K562 (cell line): ENCODE results near the gene ZNF775. TPM values are rescaled to one million over a fixed set of nuclear protein-coding genes. Genes with fewer than 3 reads are reported as not detected.
A peak's percentile ranks its signal among the peaks of the same experiment; 100 is the strongest.

Experiments
- ATAC-seq: fragments of 200-7000 bp; cut with Tn5 transposase; 3 replicates; pipeline ENCODE4 v1.9.1; 2020; ENCODE audit warnings: moderate library complexity
- BruUV-seq: library from RNA; stranded (reverse); fragments of 400-500 nt; replicated peaks from 2 replicates; lab custom pipeline; 2021; lab: Mats Ljungman, UMichigan
- CTCF ChIA-PET: fragments of 300-600 bp; formaldehyde crosslinking; extraction: SDS; loops from one replicate; lab custom pipeline; 2021; ENCODE audit warnings: low intra/inter-chr PET ratio; lab: Yijun Ruan, JAX
- POLR2A ChIA-PET: fragments of 300-600, 350-650 bp; sonication (Branson Sonifier 250); formaldehyde crosslinking; extraction: SDS; loops from one replicate; lab custom pipeline; 2021; ENCODE audit warnings: antibody characterized with exemption, inconsistent platforms; lab: Yijun Ruan, JAX
- DNase-seq, 4 experiments: peaks; one replicate each; pipeline versions ENCODE4 v3.0.0 to v3.0.0-alpha.2; 2011 to 2018; ENCODE audit warnings: low spot score in 3 of 4, mixed read lengths in 3 of 4; ENCODE audit errors: extremely low read depth in 1 of 4
- FAIRE-seq: peaks from 2 replicates; lab custom pipeline; 2011; peaks lifted over from hg19 to GRCh38; lab: Jason Lieb, UNC
- H2AFZ ChIP-seq: 2 replicates; pipeline ENCODE4 v1.6.0; 2011; ENCODE audit warnings: low read depth, low read length, control low read depth, inconsistent platforms
- H3K27ac ChIP-seq: fragments of 200-600 bp; 3 replicates; pipeline ENCODE4 v1.8.0; 2011; ENCODE audit warnings: low read depth, mild to moderate bottlenecking, control low read depth, inconsistent platforms, low read length, moderate library complexity, mixed read lengths; ENCODE audit errors: extremely low read depth
- H3K27me3 ChIP-seq, 2 experiments: fragments of 300-600 bp in 1 of 2; 2 replicates in 1 of 2; 3 replicates in 1 of 2; pipeline versions ENCODE4 v1.6.0 to v1.8.0; 2011; ENCODE audit warnings: inconsistent platforms in 2 of 2, low read length in 2 of 2, mild to moderate bottlenecking in 1 of 2, mixed read lengths in 1 of 2, moderate library complexity in 1 of 2; ENCODE audit not compliant: control insufficient read depth in 2 of 2, insufficient read depth in 2 of 2
- H3K36me3 ChIP-seq: fragments of 300-600 bp; 3 replicates; pipeline ENCODE4 v1.8.0; 2011; ENCODE audit warnings: mild to moderate bottlenecking, low read length, inconsistent platforms; ENCODE audit not compliant: control insufficient read depth, insufficient read depth
- H3K4me1 ChIP-seq, 2 experiments: fragments of 200-600 bp in 1 of 2; replicated peaks in 1 of 2; 2 replicates in 1 of 2; 3 replicates in 1 of 2; pipeline versions ENCODE4 v1.5.1 to v1.8.0; 2011; ENCODE audit warnings: inconsistent platforms in 2 of 2, low read length in 2 of 2, mild to moderate bottlenecking in 1 of 2, mixed read lengths in 1 of 2, moderate library complexity in 1 of 2; ENCODE audit not compliant: control insufficient read depth in 2 of 2, insufficient read depth in 2 of 2
- H3K4me2 ChIP-seq: 2 replicates; pipeline ENCODE4 v1.6.1; 2011; ENCODE audit warnings: low read length, control low read depth, inconsistent platforms, mixed read lengths; ENCODE audit not compliant: insufficient read depth
- H3K4me3 ChIP-seq: fragments of 200-600 bp; sonication (generic), shearing (Covaris generic); 2 replicates; pipeline ENCODE4 v1.5.1; 2016; ENCODE audit warnings: control low read depth, inconsistent platforms
- H3K79me2 ChIP-seq: fragments of 200-600 bp; 3 replicates; pipeline ENCODE4 v1.8.0; 2011; ENCODE audit warnings: low read length, inconsistent platforms; ENCODE audit not compliant: control insufficient read depth, insufficient read depth
- H3K9ac ChIP-seq, 2 experiments: 2 replicates each; pipeline versions ENCODE4 v1.6.0 to v1.6.1; 2011; ENCODE audit warnings: low read depth in 2 of 2, low read length in 2 of 2, control low read depth in 1 of 2, inconsistent platforms in 1 of 2, mild to moderate bottlenecking in 1 of 2, mixed read lengths in 1 of 2; ENCODE audit not compliant: insufficient read depth in 1 of 2
- H3K9me1 ChIP-seq: one replicate; pipeline ENCODE4 v1.6.0; 2011; ENCODE audit warnings: inconsistent platforms, mild to moderate bottlenecking, low read length, moderate library complexity; ENCODE audit not compliant: control insufficient read depth, insufficient read depth
- H3K9me3 ChIP-seq: replicated peaks from 2 replicates; pipeline ENCODE4 v1.5.1; 2011; ENCODE audit warnings: low read depth, low read length, inconsistent platforms; ENCODE audit not compliant: control insufficient read depth, insufficient read depth
- H4K20me1 ChIP-seq: replicated peaks from 2 replicates; pipeline ENCODE4 v1.6.1; 2011; ENCODE audit warnings: low read length, inconsistent platforms, mixed read lengths; ENCODE audit not compliant: control insufficient read depth, insufficient read depth
- CC2D1A ChIP-seq: fragments of 450-650 bp; IDR thresholded peaks from 2 replicates; pipeline ENCODE4 v1.6.1; 2017; ENCODE audit warnings: mild to moderate bottlenecking
- CEBPG ChIP-seq, 3 experiments: fragments of 200-800 bp in 1 of 3; sonication (Bioruptor generic) in 1 of 3; sonication (generic) in 1 of 3; formaldehyde crosslinking in 1 of 3; IDR thresholded peaks in 2 of 3; conservative IDR thresholded peaks in 1 of 3; 2 replicates each; pipeline versions ENCODE4 v1.6.1 to v1.8.0; 2016 to 2022; ENCODE audit warnings: missing compliant biosample characterization in 2 of 3, missing genetic modification characterization in 2 of 3, mild to moderate bottlenecking in 1 of 3, missing genetic modification reagents in 1 of 3
- CREBBP ChIP-seq: IDR thresholded peaks from one replicate; pipeline ENCODE4 v1.6.1; 2012; ENCODE audit warnings: low read depth, mild to moderate bottlenecking, control low read depth, inconsistent platforms, low read length
- CTBP1 ChIP-seq: fragments of 450-650 bp; IDR thresholded peaks from 2 replicates; pipeline ENCODE4 v1.6.1; 2016; ENCODE audit warnings: borderline replicate concordance
- ELF2 ChIP-seq: fragments of 250-450 bp; sonication (Bioruptor Pico); IDR thresholded peaks from 2 replicates; pipeline ENCODE4 v1.5.0; 2021; ENCODE audit warnings: mild to moderate bottlenecking
- EWSR1 ChIP-seq: fragments of 450-650 bp; IDR thresholded peaks from 2 replicates; pipeline ENCODE4 v1.6.1; 2018; ENCODE audit warnings: borderline replicate concordance, mild to moderate bottlenecking, low read depth, moderate library complexity; ENCODE audit not compliant: partially characterized antibody
- FOXA1 ChIP-seq: fragments of 450-650 bp; IDR thresholded peaks from 2 replicates; pipeline ENCODE4 v1.6.1; 2016; ENCODE audit warnings: mild to moderate bottlenecking, borderline replicate concordance
- KDM1A ChIP-seq, 2 experiments: fragments of 450-650 bp; IDR thresholded peaks; 2 replicates each; pipeline ENCODE4 v1.6.1; 2016; ENCODE audit warnings: mild to moderate bottlenecking in 2 of 2
- KDM4B ChIP-seq, 2 experiments: fragments of 450-650 bp in 1 of 2; sonication (generic) in 1 of 2; IDR thresholded peaks; 2 replicates each; pipeline ENCODE4 v1.6.1; 2016 to 2017; ENCODE audit warnings: borderline replicate concordance in 2 of 2, antibody characterized with exemption in 1 of 2, low read depth in 1 of 2, mild to moderate bottlenecking in 1 of 2
- NFXL1 ChIP-seq: fragments of 450-650 bp; formaldehyde crosslinking; IDR thresholded peaks from 2 replicates; pipeline ENCODE4 v1.4.0; 2021; ENCODE audit warnings: mild to moderate bottlenecking
- NFYB ChIP-seq: IDR thresholded peaks from 2 replicates; pipeline ENCODE4 v1.6.1; 2011; ENCODE audit warnings: mild to moderate bottlenecking, moderate library complexity; ENCODE audit not compliant: insufficient read length; ENCODE audit errors: extremely low read depth
- NR4A1 ChIP-seq, 2 experiments: fragments of 250-450 bp in 1 of 2; fragments of 450-650 bp in 1 of 2; sonication (Bioruptor Pico) in 1 of 2; IDR thresholded peaks; 2 replicates each; pipeline versions ENCODE4 v1.4.0 to v1.6.1; 2016 to 2020; ENCODE audit warnings: mild to moderate bottlenecking in 2 of 2, missing compliant biosample characterization in 1 of 2, missing genetic modification characterization in 1 of 2, moderate library complexity in 1 of 2
- RCOR1 ChIP-seq, 2 experiments: IDR thresholded peaks; 2 replicates each; pipeline ENCODE4 v1.6.1; 2012; ENCODE audit warnings: low read depth in 2 of 2, low read length in 2 of 2, borderline replicate concordance in 1 of 2, improper control_type of control experiment in 1 of 2
- SAFB ChIP-seq: fragments of 200-400 bp; formaldehyde crosslinking; IDR thresholded peaks from 2 replicates; pipeline ENCODE4 v1.6.1; 2017; ENCODE audit warnings: low read depth, low read length, borderline replicate concordance
- SIN3B ChIP-seq: fragments of 450-650 bp; IDR thresholded peaks from 2 replicates; pipeline ENCODE4 v1.6.1; 2017; ENCODE audit warnings: low read depth, mild to moderate bottlenecking, moderate library complexity
- SNIP1 ChIP-seq: fragments of 450-650 bp; IDR thresholded peaks from 2 replicates; pipeline ENCODE4 v1.7.1; 2017; ENCODE audit warnings: low read depth, mild to moderate bottlenecking
- TAF15 ChIP-seq: fragments of 200-400 bp; formaldehyde crosslinking; IDR thresholded peaks from 2 replicates; pipeline ENCODE4 v1.6.1; 2017; ENCODE audit warnings: mild to moderate bottlenecking, low read depth, low read length, moderate library complexity
- ZNF143 ChIP-seq: sonication (generic); formaldehyde crosslinking; IDR thresholded peaks from 2 replicates; pipeline ENCODE4 v1.9.0; 2022; ENCODE audit warnings: mild to moderate bottlenecking, missing genetic modification reagents
- ZNF165 ChIP-seq: fragments of 250-450 bp; sonication (Bioruptor Pico); IDR thresholded peaks from 2 replicates; pipeline ENCODE4 v1.4.0; 2020; ENCODE audit warnings: borderline replicate concordance
- ZNF444 ChIP-seq: fragments of 250-450 bp; sonication (Bioruptor Pico); IDR thresholded peaks from 2 replicates; pipeline ENCODE4 v1.4.0; 2020; ENCODE audit warnings: mild to moderate bottlenecking, moderate library complexity
- ZNF79 ChIP-seq: fragments of 250-450 bp; sonication (Bioruptor Pico); IDR thresholded peaks from 2 replicates; pipeline ENCODE4 v1.4.0; 2020; ENCODE audit warnings: low read depth, mild to moderate bottlenecking, moderate library complexity
- WGBS: fragments of 100-300 bp; shearing (Covaris generic); methylation state at CpG from one replicate; pipeline ENCODE4 v1.1.6; 2016; ENCODE audit warnings: low coverage, mixed read lengths; ENCODE audit not compliant: insufficient coverage; ENCODE audit errors: missing lambda C conversion rate; 5-methylcytosine and 5-hydroxymethylcytosine counted together
- in situ Hi-C: fragments of 300-500 bp; cut with MboI; formaldehyde crosslinking; loops from 4 replicates; pipeline ENCODE4 v1.15.0; 2018; ENCODE audit warnings: inconsistent platforms, mixed read lengths
- intact Hi-C: fragments of 100-400 bp; cut with micrococcal nuclease; formaldehyde crosslinking; loops from 2 replicates; pipeline ENCODE4 v1.14.2; 2022
- polyA plus RNA-seq, 8 experiments: library from polyadenylated mRNA; depleted of rRNA in 4 of 8; stranded (reverse) in 5 of 8; unstranded in 3 of 8; fragments of >200 nt; fragmentation: Nextera tagmentation in 2 of 8; fragmentation: Illumina TruSeq in 1 of 8; extraction: Ambion mirVana in 2 of 8; extraction: Trizol in 1 of 8; gene quantifications; 2 replicates each; pipeline versions ENCODE4 v1.2.1 to v1.2.3, GENCODE V29; 2011 to 2014; ENCODE audit warnings: inconsistent platforms in 1 of 8, missing spikeins in 1 of 8
- total RNA-seq, 7 experiments: library from RNA; depleted of rRNA in 6 of 7; stranded (reverse); fragments of >200 nt in 6 of 7; fragmentation: Illumina TruSeq in 2 of 7; extraction: Trizol in 2 of 7; gene quantifications; 2 replicates each; pipeline versions ENCODE4 v1.2.1 to v1.2.3, GENCODE V29; 2011 to 2021; ENCODE audit warnings: low replicate concordance in 1 of 7
- TF ChIP-seq, protein P1 (sequence below): fragments of 450-650 bp; formaldehyde crosslinking; IDR thresholded peaks from 2 replicates; pipeline ENCODE4 v1.4.0; 2022; ENCODE audit warnings: missing genetic modification characterization

Gene ZNF775
- total and polyA plus RNA-seq, 9 of the 15 experiments (the other 6 are each of a cell fraction or from before 2014, with no cell fraction given) = 0.04 to 18.7 (median 4.9) TPM

DNA sequence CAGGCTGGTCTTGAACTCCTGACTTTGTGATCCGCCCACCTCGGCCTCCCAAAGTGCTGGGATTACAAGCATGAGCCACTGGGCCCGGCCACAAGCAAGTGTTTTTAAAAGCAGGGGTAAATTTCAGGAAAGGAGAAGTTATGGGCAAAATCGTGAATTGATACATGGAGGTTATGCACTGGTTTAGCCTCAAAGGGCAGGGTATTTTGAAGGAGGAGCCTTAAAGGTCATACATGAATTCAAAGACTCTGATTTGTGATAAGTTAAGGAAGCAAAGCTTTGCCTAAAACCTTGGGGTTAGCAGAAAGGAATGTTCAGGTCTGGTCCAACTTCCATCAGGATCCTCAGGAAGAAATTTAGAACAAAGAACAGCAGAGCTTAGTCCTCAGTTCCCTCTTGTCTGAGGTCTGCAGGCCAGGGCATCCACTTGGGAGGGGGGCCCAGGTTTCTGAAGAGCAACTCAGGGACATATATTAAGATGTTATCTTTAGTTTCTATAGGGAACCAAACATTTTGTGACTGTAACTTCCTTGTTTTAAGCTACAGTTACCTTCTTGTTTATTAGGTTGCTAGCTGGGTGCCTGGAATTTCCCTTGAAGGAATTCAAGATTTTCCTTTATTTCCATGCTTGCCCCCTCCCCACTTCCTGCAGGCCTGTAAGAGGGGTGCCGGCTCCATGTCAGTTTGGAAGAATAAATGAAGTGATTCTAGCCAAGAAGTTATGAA is 13.3 kb upstream of the ZNF775 start:
- H3K4me2 ChIP-seq = no peak overlapping the region
- no peak for TF ChIP-seq FOXA1
- TF ChIP-seq SIN3B = no peak
- peak; percentile 35 to 60; a peak in 2 of 4 replicates for TF ChIP-seq RCOR1 (IDR thresholded peaks at IDR 0.05; ENCODE audit: borderline replicate concordance in 1 of 2, low read depth in 2 of 2, low read length in 2 of 2)
- no peak for TF ChIP-seq ZNF79
- TF ChIP-seq TAF15 = no peak
- TF ChIP-seq SAFB = no peak
- no peak for TF ChIP-seq ZNF165 (CRISPR knock-in tag)
- TF ChIP-seq ZNF444 (CRISPR knock-in tag) = no peak
- no peak for TF ChIP-seq CEBPG (CRISPR knock-in tag; IDR thresholded peaks at IDR 0.05)
- no peak for TF ChIP-seq CEBPG (tag; conservative IDR thresholded peaks at IDR 0.05 in 1 of 2, IDR thresholded peaks at IDR 0.05 in 1 of 2)
- TF ChIP-seq ZNF143 (CRISPR knock-in tag) = no peak
- no peak for TF ChIP-seq NFYB
- no peak for TF ChIP-seq NR4A1 (CRISPR knock-in tag; IDR thresholded peaks at IDR 0.05)
- no peak for TF ChIP-seq NR4A1 (tag; IDR thresholded peaks at IDR 0.05)
- no peak for TF ChIP-seq KDM4B (IDR thresholded peaks at IDR 0.05; ENCODE audit: borderline replicate concordance in 2 of 2, low read depth in 1 of 2)
- TF ChIP-seq NFXL1 (CRISPR knock-in tag) = no peak
- TF ChIP-seq, protein P1, sequence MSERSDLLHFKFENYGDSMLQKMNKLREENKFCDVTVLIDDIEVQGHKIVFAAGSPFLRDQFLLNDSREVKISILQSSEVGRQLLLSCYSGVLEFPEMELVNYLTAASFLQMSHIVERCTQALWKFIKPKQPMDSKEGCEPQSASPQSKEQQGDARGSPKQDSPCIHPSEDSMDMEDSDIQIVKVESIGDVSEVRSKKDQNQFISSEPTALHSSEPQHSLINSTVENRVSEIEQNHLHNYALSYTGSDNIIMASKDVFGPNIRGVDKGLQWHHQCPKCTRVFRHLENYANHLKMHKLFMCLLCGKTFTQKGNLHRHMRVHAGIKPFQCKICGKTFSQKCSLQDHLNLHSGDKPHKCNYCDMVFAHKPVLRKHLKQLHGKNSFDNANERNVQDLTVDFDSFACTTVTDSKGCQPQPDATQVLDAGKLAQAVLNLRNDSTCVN (CRISPR knock-in tag) = no peak
- no peak for TF ChIP-seq EWSR1
- 0 out of 2 replicates have a peak, but pooled peaks have one; percentile 24 for TF ChIP-seq CTBP1
- no peak for TF ChIP-seq ELF2
- TF ChIP-seq CREBBP = no peak
- TF ChIP-seq CC2D1A = no peak
- TF ChIP-seq KDM1A (IDR thresholded peaks at IDR 0.05) = peak; percentile 82 to 87
- no peak for TF ChIP-seq SNIP1

More for the DNA sequence above, 13.3 kb upstream of the ZNF775 start:
- no peaks in the 10 kb centered on the region for H3K9me1 ChIP-seq
- no peak overlapping the region for H3K4me3 ChIP-seq
- POLR2A ChIA-PET = interaction anchor here (0.6 to 1.5 kb wide), 11 partner anchors 8 to 1238 kb away, joined by 3 to 7 read pairs (median 3); no protein-coding TSS in a partner anchor
- H3K27me3 ChIP-seq = no peaks in the 10 kb centered on the region
- WGBS = 64% methylated on average over 5 of the region's 5 CpGs
- FAIRE-seq (no peak), ATAC-seq (no peak), DNase-seq (no peak)
- H3K36me3 ChIP-seq = peaks cover 19% of the 10 kb centered on the region
- no peaks in the 10 kb centered on the region for H3K9me3 ChIP-seq
- H2AFZ ChIP-seq = 0 out of 2 replicates have a peak overlapping the region, but pooled peaks have one; percentile 12
- CTCF ChIA-PET = interaction anchor here (0.6 kb wide), 1 partner anchor 1152 kb away, joined by 3 read pairs; no protein-coding TSS in a partner anchor
- H3K79me2 ChIP-seq = peaks cover 30% of the 10 kb centered on the region
- BruUV-seq = no TSS peak
- H4K20me1 ChIP-seq = no peaks in the 10 kb centered on the region; the same call in 1 of the 2 replicates
- H3K9ac ChIP-seq = no peak overlapping the region
- H3K4me1 ChIP-seq = peaks cover 31 to 41% of the 10 kb centered on the region in 2 experiments
- intact Hi-C loops = no loop called here
- in situ Hi-C loops = no loop called here
- peak overlapping the region; percentile 31; the same call in 1 of the 3 replicates for H3K27ac ChIP-seq
